Thyroid gland (tissue), 4 donors: Measurements from ENCODE around the gene C10orf67. TPM values are rescaled to one million over a fixed set of nuclear protein-coding genes. Genes with fewer than 3 reads are reported as not detected.

ENCODE experiments used
- DNase-seq, 2 donors: peaks; one replicate each; pipeline ENCODE4 v3.0.0-alpha.2; 2019
- H3K27ac ChIP-seq, 3 donors: fragments of 200-600 bp; sonication (generic); 1 replicate in 2 of 3; 2 replicates in 1 of 3; pipeline ENCODE4 v1.5.1; 2016 to 2019; ENCODE audit warnings: mild to moderate bottlenecking in 1 of 3, moderate library complexity in 1 of 3
- H3K27me3 ChIP-seq: fragments of 200-600 bp; sonication (generic); one replicate; pipeline ENCODE4 v1.5.1; 2019
- H3K36me3 ChIP-seq, 2 donors: fragments of 200-600 bp; sonication (generic); one replicate each; pipeline ENCODE4 v1.5.1; 2016 to 2019
- H3K4me1 ChIP-seq, 2 donors: fragments of 200-600 bp; sonication (generic); one replicate each; pipeline ENCODE4 v1.5.1; 2017 to 2019
- H3K4me3 ChIP-seq, 3 donors: fragments of 200-600 bp; sonication (generic); replicated peaks in 1 of 3; 1 replicate in 2 of 3; 2 replicates in 1 of 3; pipeline ENCODE4 v1.5.1; 2016; ENCODE audit warnings: mild to moderate bottlenecking in 1 of 3
- H3K9me3 ChIP-seq: fragments of 200-600 bp; sonication (generic); one replicate; pipeline ENCODE4 v1.5.1; 2017
- POLR2A ChIP-seq, 2 donors: fragments of 450-650 bp; IDR thresholded peaks; one replicate each; pipeline ENCODE4 v1.6.1; 2017; ENCODE audit warnings: antibody characterized with exemption in 2 of 2, mild to moderate bottlenecking in 2 of 2, moderate library complexity in 1 of 2
- WGBS, 2 donors: methylation state at CpG; one replicate each; pipeline ENCODE4 v1.1.5; 2017; 5-methylcytosine and 5-hydroxymethylcytosine counted together
- intact Hi-C: fragments of 100-400 bp; cut with DNase I; formaldehyde crosslinking; loops from one replicate; pipeline ENCODE4 v1.15.1; 2023
- total RNA-seq, 4 donors: library from RNA; depleted of rRNA; stranded (reverse); fragments of >200 nt; gene quantifications; one replicate each; pipeline ENCODE4 v1.2.3, GENCODE V29; 2016
- TF ChIP-seq, protein P1 (sequence below), 6 experiments: fragments of 200-600 bp in 3 of 6; fragments of 450-650 bp in 3 of 6; sonication (generic) in 3 of 6; IDR thresholded peaks; one replicate each; pipeline ENCODE4 v1.5.1; 2016 to 2019; ENCODE audit warnings: antibody characterized with exemption in 6 of 6, mild to moderate bottlenecking in 2 of 6, inconsistent platforms in 1 of 6, moderate library complexity in 1 of 6

The C10orf67 gene
- total RNA-seq, 4 donors from 2014 or later, result 0.13 to 0.98 (median 0.54) TPM; not detected in 1

DNA sequence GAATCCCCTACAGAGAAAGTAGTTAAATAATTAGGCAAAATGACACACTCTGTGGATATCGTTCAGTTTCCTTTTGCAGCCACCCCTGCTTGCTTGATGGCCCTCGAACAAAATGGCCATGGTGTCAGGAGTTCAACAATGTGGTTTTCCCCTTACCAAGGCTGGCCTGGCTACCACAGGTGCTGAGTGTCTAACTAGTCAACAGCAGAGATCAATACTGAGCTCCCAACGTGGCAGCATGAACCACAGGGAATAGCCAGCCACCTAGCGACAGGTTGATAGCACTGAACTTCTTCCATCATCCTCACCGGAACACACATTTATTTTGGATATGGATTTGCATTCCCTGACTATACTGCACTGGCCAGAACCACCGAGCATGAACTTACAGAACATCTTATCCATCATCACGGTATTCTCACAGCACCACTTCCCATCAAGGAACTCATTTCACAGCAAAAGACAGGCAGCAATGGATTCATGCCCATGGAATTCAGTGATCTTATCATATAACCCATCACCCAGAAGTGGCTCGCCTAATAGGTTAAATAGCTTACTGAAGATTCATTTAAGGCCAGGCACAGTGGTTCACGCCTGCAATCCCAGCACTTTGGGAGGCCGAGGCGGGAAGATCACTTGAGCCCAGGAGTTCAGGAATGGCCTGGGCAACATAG, 6.3 kb downstream of the C10orf67 start:
- no peaks in the 10 kb centered on the region for H3K9me3 ChIP-seq
- no peak overlapping the region for H3K27ac ChIP-seq
- no peak overlapping the region for H3K4me3 ChIP-seq
- no peak for TF ChIP-seq POLR2A (IDR thresholded peaks at IDR 0.05)
- TF ChIP-seq, protein P1, sequence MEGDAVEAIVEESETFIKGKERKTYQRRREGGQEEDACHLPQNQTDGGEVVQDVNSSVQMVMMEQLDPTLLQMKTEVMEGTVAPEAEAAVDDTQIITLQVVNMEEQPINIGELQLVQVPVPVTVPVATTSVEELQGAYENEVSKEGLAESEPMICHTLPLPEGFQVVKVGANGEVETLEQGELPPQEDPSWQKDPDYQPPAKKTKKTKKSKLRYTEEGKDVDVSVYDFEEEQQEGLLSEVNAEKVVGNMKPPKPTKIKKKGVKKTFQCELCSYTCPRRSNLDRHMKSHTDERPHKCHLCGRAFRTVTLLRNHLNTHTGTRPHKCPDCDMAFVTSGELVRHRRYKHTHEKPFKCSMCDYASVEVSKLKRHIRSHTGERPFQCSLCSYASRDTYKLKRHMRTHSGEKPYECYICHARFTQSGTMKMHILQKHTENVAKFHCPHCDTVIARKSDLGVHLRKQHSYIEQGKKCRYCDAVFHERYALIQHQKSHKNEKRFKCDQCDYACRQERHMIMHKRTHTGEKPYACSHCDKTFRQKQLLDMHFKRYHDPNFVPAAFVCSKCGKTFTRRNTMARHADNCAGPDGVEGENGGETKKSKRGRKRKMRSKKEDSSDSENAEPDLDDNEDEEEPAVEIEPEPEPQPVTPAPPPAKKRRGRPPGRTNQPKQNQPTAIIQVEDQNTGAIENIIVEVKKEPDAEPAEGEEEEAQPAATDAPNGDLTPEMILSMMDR (IDR thresholded peaks at IDR 0.05), result peak in 1 of 6 experiments; percentile 8
- 74 to 76% methylated on average over 11 of the region's 11 CpGs for WGBS, 2 donors
- H3K27me3 ChIP-seq, result no peaks in the 10 kb centered on the region
- H3K4me1 ChIP-seq, result peaks cover 0 to 2% of the 10 kb centered on the region in 2 donors
- no peaks in the 10 kb centered on the region for H3K36me3 ChIP-seq
- intact Hi-C loops, result no loop called here
- no peak for DNase-seq

DNA sequence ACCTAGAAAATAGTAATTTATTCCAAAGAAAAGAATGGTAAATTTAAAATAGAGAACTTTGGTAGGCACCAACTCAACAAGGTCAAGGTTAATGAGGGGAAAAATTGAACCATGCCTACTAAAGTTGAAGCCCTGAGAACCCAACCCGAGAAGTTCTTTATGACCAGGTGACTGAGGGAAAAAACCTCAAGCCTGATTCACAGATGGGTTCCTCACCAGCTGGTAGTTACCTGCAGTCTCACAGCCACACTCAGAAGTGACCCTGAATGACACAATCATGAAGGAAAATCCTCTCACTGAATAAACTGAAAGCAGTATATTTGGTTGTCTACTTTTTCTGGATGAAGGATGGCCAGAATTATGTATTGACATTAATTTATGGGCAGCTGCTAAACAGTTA, 7.0 kb downstream of the C10orf67 start:
- intact Hi-C loops, result no loop called here
- Histone ChIP-seq H3K4me3 (no peak overlapping the region), H3K27ac (no peak overlapping the region), H3K27me3 (no peaks in the 10 kb centered on the region), H3K4me1 (no peaks in the 10 kb centered on the region), H3K9me3 (no peaks in the 10 kb centered on the region), H3K36me3 (no peaks in the 10 kb centered on the region)
- no peak for DNase-seq
- TF ChIP-seq, protein P1 (IDR thresholded peaks at IDR 0.05), result no peak
- no peak for TF ChIP-seq POLR2A (IDR thresholded peaks at IDR 0.05)
- WGBS, 2 donors, result 88 to 89% methylated on average over 1 of the region's 1 CpG

DNA sequence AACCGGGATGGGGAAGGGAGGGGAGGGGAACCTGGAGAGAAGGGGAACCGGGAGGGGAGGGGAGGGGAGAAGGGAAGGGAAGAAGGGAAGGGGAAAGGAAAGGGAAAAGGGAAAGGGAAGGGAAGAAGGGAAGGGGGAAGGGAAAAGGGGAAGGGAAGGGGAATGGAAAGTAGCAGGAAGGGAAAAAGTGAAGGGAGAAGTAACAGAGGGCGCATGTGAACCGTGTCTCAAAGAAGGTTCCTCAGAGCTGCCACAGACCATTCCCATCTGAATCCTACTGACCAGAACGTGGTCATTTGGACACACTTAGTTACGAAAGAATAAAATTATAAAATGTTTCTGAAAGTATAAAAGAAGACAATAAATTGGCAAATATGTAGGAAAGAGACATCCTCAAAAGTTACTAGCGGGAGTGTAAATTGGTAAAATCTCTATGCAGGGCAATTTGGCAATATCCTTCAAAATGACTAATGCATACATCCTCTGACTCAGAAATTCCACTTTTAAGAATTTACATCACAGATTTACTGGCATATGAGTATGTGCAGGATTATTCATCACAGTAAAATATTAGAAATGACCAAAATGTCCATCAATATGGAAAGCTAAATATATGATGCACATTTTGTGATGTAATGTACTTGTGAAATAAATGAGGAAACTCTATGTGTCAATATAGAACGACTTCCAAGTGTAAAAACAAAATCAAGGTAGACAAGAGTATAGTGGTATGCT, 12.9 kb downstream of the C10orf67 start:
- no peaks in the 10 kb centered on the region for H3K27me3 ChIP-seq
- H3K9me3 ChIP-seq, result no peaks in the 10 kb centered on the region
- no peaks in the 10 kb centered on the region for H3K4me1 ChIP-seq
- no peak overlapping the region for H3K27ac ChIP-seq
- WGBS, 2 donors, result 83 to 85% methylated on average over 8 of the region's 8 CpGs
- no peaks in the 10 kb centered on the region for H3K36me3 ChIP-seq
- TF ChIP-seq, protein P1 (IDR thresholded peaks at IDR 0.05), result no peak
- no peak for TF ChIP-seq POLR2A (IDR thresholded peaks at IDR 0.05)
- no peak for DNase-seq
- intact Hi-C loops, result no loop called here
- H3K4me3 ChIP-seq, result no peak overlapping the region

DNA sequence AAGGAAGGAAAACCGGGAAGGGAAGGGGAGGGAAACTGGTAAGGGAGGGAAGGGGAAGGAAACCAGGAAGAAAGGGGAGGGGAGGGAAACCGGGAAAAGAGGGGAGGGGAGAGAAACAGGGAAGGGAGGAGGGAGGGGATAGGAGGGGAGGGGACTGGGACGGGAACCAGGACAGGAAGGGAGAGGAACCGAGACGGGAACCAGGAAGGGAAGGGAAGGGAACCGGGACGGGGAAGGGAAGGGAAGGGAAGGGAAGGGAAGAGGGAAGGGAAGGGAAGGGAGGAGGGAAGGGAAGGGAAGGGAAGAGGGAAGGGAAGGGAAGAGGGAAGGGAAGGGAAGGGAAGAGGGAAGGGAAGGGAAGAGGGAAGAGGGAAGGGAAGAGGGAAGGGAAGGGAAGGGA, 13.6 kb downstream of the C10orf67 start:
- no peak for DNase-seq
- TF ChIP-seq, protein P1 (IDR thresholded peaks at IDR 0.05), result no peak
- TF ChIP-seq POLR2A (IDR thresholded peaks at IDR 0.05), result no peak
- H3K4me3 ChIP-seq, result no peak overlapping the region
- H3K9me3 ChIP-seq, result no peaks in the 10 kb centered on the region
- 71 to 84% methylated on average over 7 of the region's 7 CpGs for WGBS, 2 donors
- no peaks in the 10 kb centered on the region for H3K36me3 ChIP-seq
- H3K27ac ChIP-seq, result no peak overlapping the region
- no peaks in the 10 kb centered on the region for H3K4me1 ChIP-seq
- H3K27me3 ChIP-seq, result no peaks in the 10 kb centered on the region
- intact Hi-C loops, result no loop called here
